ENCODE data around the gene SPACA4.
"Not testable (repeated sequence)": the region's sequence is repeated elsewhere in the genome, so short reads cannot be mapped to it uniquely, and the experiment has no call there.

GRCh38 chr19:48632286-48632685, 25.7 kb downstream of the SPACA4 start:
- TF ChIP-seq NCOR1 (IDR thresholded peaks at IDR 0.05); ZEB2 (IDR thresholded peaks at IDR 0.05); BMI1 (IDR thresholded peaks at IDR 0.05; ENCODE audit: low read length); KDM1A (IDR thresholded peaks at IDR 0.05): not testable (repeated sequence)
